Upper lobe of left lung (tissue), 4 donors: Measurements from ENCODE around the gene TTLL5.

ENCODE experiments used
- EP300 ChIP-seq, 4 donors: sonication (generic); formaldehyde crosslinking; IDR thresholded peaks; one replicate each; pipeline ENCODE4 v1.5.1; 2017; ENCODE audit warnings: antibody characterized with exemption in 4 of 4, control low read depth in 2 of 4
- POLR2A ChIP-seq, 4 donors: fragments of 450-650 bp; IDR thresholded peaks; one replicate each; pipeline ENCODE4 v1.5.1; 2016 to 2017; ENCODE audit warnings: antibody characterized with exemption in 4 of 4, mild to moderate bottlenecking in 2 of 4
- POLR2AphosphoS5 ChIP-seq, 2 donors: sonication (generic); formaldehyde crosslinking; IDR thresholded peaks; one replicate each; pipeline ENCODE4 v1.5.1; 2017; ENCODE audit warnings: antibody characterized with exemption in 2 of 2
- TF ChIP-seq, protein P1 (sequence below), 6 experiments: fragments of 450-650 bp in 4 of 6; fragments of 200-600 bp in 2 of 6; sonication (generic) in 2 of 6; IDR thresholded peaks; one replicate each; pipeline ENCODE4 v1.5.1; 2016 to 2019; ENCODE audit warnings: antibody characterized with exemption in 6 of 6

- TF ChIP-seq, protein P1, sequence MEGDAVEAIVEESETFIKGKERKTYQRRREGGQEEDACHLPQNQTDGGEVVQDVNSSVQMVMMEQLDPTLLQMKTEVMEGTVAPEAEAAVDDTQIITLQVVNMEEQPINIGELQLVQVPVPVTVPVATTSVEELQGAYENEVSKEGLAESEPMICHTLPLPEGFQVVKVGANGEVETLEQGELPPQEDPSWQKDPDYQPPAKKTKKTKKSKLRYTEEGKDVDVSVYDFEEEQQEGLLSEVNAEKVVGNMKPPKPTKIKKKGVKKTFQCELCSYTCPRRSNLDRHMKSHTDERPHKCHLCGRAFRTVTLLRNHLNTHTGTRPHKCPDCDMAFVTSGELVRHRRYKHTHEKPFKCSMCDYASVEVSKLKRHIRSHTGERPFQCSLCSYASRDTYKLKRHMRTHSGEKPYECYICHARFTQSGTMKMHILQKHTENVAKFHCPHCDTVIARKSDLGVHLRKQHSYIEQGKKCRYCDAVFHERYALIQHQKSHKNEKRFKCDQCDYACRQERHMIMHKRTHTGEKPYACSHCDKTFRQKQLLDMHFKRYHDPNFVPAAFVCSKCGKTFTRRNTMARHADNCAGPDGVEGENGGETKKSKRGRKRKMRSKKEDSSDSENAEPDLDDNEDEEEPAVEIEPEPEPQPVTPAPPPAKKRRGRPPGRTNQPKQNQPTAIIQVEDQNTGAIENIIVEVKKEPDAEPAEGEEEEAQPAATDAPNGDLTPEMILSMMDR (IDR thresholded peaks at IDR 0.05): peak; percentile 43 to 78 (median 71)
- TF ChIP-seq POLR2AphosphoS5 (IDR thresholded peaks at IDR 0.05): no peak
- no peak for TF ChIP-seq POLR2A (IDR thresholded peaks at IDR 0.05)
- no peak for TF ChIP-seq EP300 (IDR thresholded peaks at IDR 0.05)
Observed at GRCh38 chr14:75709207-75709812, 48.3 kb downstream of the TTLL5 start.
